HCT116 (cell line): ENCODE results near the gene HOXD3. TPM values are rescaled to one million over a fixed set of nuclear protein-coding genes. Genes with fewer than 3 reads are reported as not detected.

Experiments
- ATAC-seq: fragments of 200-7000 bp; cut with Tn5 transposase; 2 replicates; pipeline ENCODE4 v1.9.1; 2020; ENCODE audit warnings: mild to moderate bottlenecking, moderate library complexity
- BruUV-seq: library from RNA; stranded (reverse); fragments of 400-500 nt; replicated peaks from 2 replicates; lab custom pipeline; 2021; lab: Mats Ljungman, UMichigan
- CTCF ChIA-PET: fragments of 300-600 bp; sonication (Branson Sonifier 250); formaldehyde crosslinking; loops from one replicate; lab custom pipeline; 2021; ENCODE audit warnings: antibody characterized with exemption; lab: Charles Lee
- POLR2A ChIA-PET: fragments of 300-600, 350-600 bp; sonication (Branson Sonifier 250); formaldehyde crosslinking; loops from one replicate; lab custom pipeline; 2021; ENCODE audit warnings: antibody characterized with exemption; lab: Charles Lee
- RAD21 ChIA-PET, 2 experiments: fragments of 300-600 bp; sonication (Branson Sonifier 250); formaldehyde crosslinking; loops; one replicate each; lab custom pipeline; 2023; ENCODE audit warnings: low total read pairs in 2 of 2; ENCODE audit not compliant: uncharacterized antibody in 2 of 2, unreplicated experiment in 2 of 2, low non-redundant PET in 1 of 2; lab: Charles Lee
- DNase-seq: peaks from one replicate; pipeline ENCODE4 v3.0.0-alpha.2; 2010; ENCODE audit warnings: low read depth, low spot score
- H2AFZ ChIP-seq: fragments of 200-600 bp; shearing (Covaris generic), sonication (generic); 2 replicates; pipeline ENCODE4 v1.6.1; 2017; ENCODE audit warnings: low read depth, mixed run types, mixed read lengths, antibody characterized with exemption, low read length; ENCODE audit not compliant: poor library complexity, severe bottlenecking
- H3K27ac ChIP-seq: 2 replicates; pipeline ENCODE4 v1.5.1; 2012; ENCODE audit warnings: low read depth, low read length
- H3K27me3 ChIP-seq: fragments of 200-600 bp; sonication (generic); 2 replicates; pipeline ENCODE4 v1.6.1; 2016; ENCODE audit warnings: mixed run types, low read length, mixed read lengths; ENCODE audit not compliant: insufficient read depth
- H3K36me3 ChIP-seq, 2 experiments: fragments of 200-500 bp in 1 of 2; fragments of 200-600 bp in 1 of 2; sonication (Bioruptor generic) in 1 of 2; sonication (generic) in 1 of 2; 2 replicates each; pipeline versions ENCODE4 v1.5.1 to v1.6.1; 2014 to 2016; ENCODE audit warnings: low read length in 2 of 2, inconsistent platforms in 1 of 2, mixed read lengths in 1 of 2, mixed run types in 1 of 2; ENCODE audit not compliant: insufficient read depth in 2 of 2, control insufficient read depth in 1 of 2
- H3K4me1 ChIP-seq, 2 experiments: fragments of 200-600 bp in 1 of 2; sonication (generic) in 1 of 2; 2 replicates each; pipeline versions ENCODE4 v1.5.1 to v1.6.1; 2012 to 2017; ENCODE audit warnings: low read length in 2 of 2, inconsistent platforms in 1 of 2, mild to moderate bottlenecking in 1 of 2, mixed read lengths in 1 of 2, mixed run types in 1 of 2, moderate library complexity in 1 of 2; ENCODE audit not compliant: insufficient read depth in 2 of 2, control insufficient read depth in 1 of 2
- H3K4me2 ChIP-seq: fragments of 200-600 bp; sonication (generic); 2 replicates; pipeline ENCODE4 v1.6.1; 2017; ENCODE audit warnings: mixed run types, low read length, mixed read lengths
- H3K4me3 ChIP-seq, 2 experiments: fragments of 200-600 bp in 1 of 2; sonication (generic) in 1 of 2; replicated peaks in 1 of 2; 2 replicates each; pipeline ENCODE4 v1.5.1; 2011 to 2016; ENCODE audit warnings: low read length in 2 of 2, control low read depth in 1 of 2, low read depth in 1 of 2, mild to moderate bottlenecking in 1 of 2, mixed read lengths in 1 of 2, mixed run types in 1 of 2
- H3K79me2 ChIP-seq: fragments of 200-600 bp; sonication (generic); 2 replicates; pipeline ENCODE4 v1.6.1; 2017; ENCODE audit warnings: mild to moderate bottlenecking, mixed run types, low read length, moderate library complexity, mixed read lengths; ENCODE audit not compliant: insufficient read depth
- H3K9ac ChIP-seq: fragments of 200-600 bp; sonication (generic); 2 replicates; pipeline ENCODE4 v1.6.1; 2016; ENCODE audit warnings: low read length, mixed read lengths
- H3K9me2 ChIP-seq: fragments of 200-600 bp; sonication (generic), shearing (Covaris generic); 2 replicates; pipeline ENCODE4 v1.6.1; 2017; ENCODE audit warnings: mixed run types, mild to moderate bottlenecking, moderate library complexity; ENCODE audit not compliant: insufficient read depth
- H3K9me3 ChIP-seq, 2 experiments: fragments of 200-500 bp in 1 of 2; fragments of 200-600 bp in 1 of 2; sonication (Bioruptor generic) in 1 of 2; sonication (generic) in 1 of 2; 2 replicates each; pipeline ENCODE4 v1.6.1; 2014 to 2017; ENCODE audit warnings: low read length in 2 of 2, mixed read lengths in 2 of 2, inconsistent platforms in 1 of 2, low read depth in 1 of 2, mild to moderate bottlenecking in 1 of 2, mixed run types in 1 of 2, moderate library complexity in 1 of 2; ENCODE audit not compliant: control insufficient read depth in 1 of 2, insufficient read depth in 1 of 2
- H4K20me1 ChIP-seq: fragments of 200-600 bp; sonication (generic), shearing (Covaris generic); 2 replicates; pipeline ENCODE4 v1.6.1; 2017; ENCODE audit warnings: mixed run types, mild to moderate bottlenecking, moderate library complexity; ENCODE audit not compliant: insufficient read depth
- CBX3 ChIP-seq: IDR thresholded peaks from 2 replicates; pipeline ENCODE4 v1.6.1; 2012; ENCODE audit warnings: low read depth
- CEBPB ChIP-seq: IDR thresholded peaks from 2 replicates; pipeline ENCODE4 v1.6.1; 2012; ENCODE audit warnings: low read depth
- EGR1 ChIP-seq: IDR thresholded peaks from 2 replicates; pipeline ENCODE4 v1.6.1; 2012; ENCODE audit warnings: low read depth
- ELF1 ChIP-seq: IDR thresholded peaks from 2 replicates; pipeline ENCODE4 v1.6.1; 2012; ENCODE audit warnings: low read depth, borderline replicate concordance
- EZH2 ChIP-seq: fragments of 200-600 bp; sonication (generic); IDR thresholded peaks from 2 replicates; pipeline ENCODE4 v1.6.1; 2017; ENCODE audit warnings: antibody characterized with exemption, mixed run types
- EZH2phosphoT487 ChIP-seq: fragments of 200-600 bp; IDR thresholded peaks from 2 replicates; pipeline ENCODE4 v1.6.1; 2018; ENCODE audit warnings: antibody characterized with exemption, borderline replicate concordance
- POLR2A ChIP-seq: IDR thresholded peaks from 2 replicates; pipeline ENCODE4 v1.7.0; 2011; ENCODE audit warnings: borderline replicate concordance; ENCODE audit not compliant: insufficient read depth, insufficient read length; ENCODE audit errors: extremely low read depth
- RAD21 ChIP-seq: IDR thresholded peaks from 2 replicates; pipeline ENCODE4 v1.6.1; 2012; ENCODE audit warnings: low read depth, mild to moderate bottlenecking
- REST ChIP-seq: IDR thresholded peaks from 2 replicates; pipeline ENCODE4 v1.6.1; 2012; ENCODE audit warnings: low read depth
- SIN3A ChIP-seq: IDR thresholded peaks from 2 replicates; pipeline ENCODE4 v1.6.1; 2012; ENCODE audit warnings: low read depth
- SRF ChIP-seq: IDR thresholded peaks from 2 replicates; pipeline ENCODE4 v1.6.1; 2012; ENCODE audit warnings: low read depth
- TCF7L2 ChIP-seq: IDR thresholded peaks from 2 replicates; pipeline ENCODE4 v1.7.0; 2011; ENCODE audit warnings: borderline replicate concordance, inconsistent platforms; ENCODE audit not compliant: insufficient read depth, insufficient read length; ENCODE audit errors: extremely low read depth
- YY1 ChIP-seq: IDR thresholded peaks from 2 replicates; pipeline ENCODE4 v1.6.1; 2011; ENCODE audit warnings: low read length, low read depth, moderate library complexity, mild to moderate bottlenecking; ENCODE audit not compliant: insufficient replicate concordance; ENCODE audit errors: extremely low read depth
- intact Hi-C: fragments of 100-400 bp; cut with micrococcal nuclease; formaldehyde crosslinking; loops from 2 replicates; pipeline ENCODE4 v1.10.0; 2022
- total RNA-seq: library from RNA; stranded (reverse); gene quantifications from one replicate; pipeline ENCODE4 v1.2.1, GENCODE V29; 2021; ENCODE audit not compliant: unreplicated experiment
- TF ChIP-seq, protein P1 (sequence below), 3 experiments: fragments of 200-600 bp in 1 of 3; sonication (generic) in 1 of 3; IDR thresholded peaks in 2 of 3; conservative IDR thresholded peaks in 1 of 3; 2 replicates each; pipeline ENCODE4 v1.5.1; 2012 to 2017; ENCODE audit warnings: low read depth in 2 of 3, low read length in 2 of 3, antibody characterized with exemption in 1 of 3, borderline replicate concordance in 1 of 3, control low read depth in 1 of 3, mild to moderate bottlenecking in 1 of 3, mixed read lengths in 1 of 3, mixed run types in 1 of 3, moderate library complexity in 1 of 3; ENCODE audit not compliant: insufficient read depth in 1 of 3
- TF ChIP-seq, protein P2 (sequence below): IDR thresholded peaks from 2 replicates; pipeline ENCODE4 v1.6.1; 2012
- TF ChIP-seq, protein P3 (sequence below): IDR thresholded peaks from 2 replicates; pipeline ENCODE4 v1.6.1; 2012
- TF ChIP-seq, protein P4 (sequence below): IDR thresholded peaks from 2 replicates; pipeline ENCODE4 v1.6.1; 2011; ENCODE audit warnings: mild to moderate bottlenecking, low read length, moderate library complexity; ENCODE audit not compliant: insufficient replicate concordance; ENCODE audit errors: extremely low read depth

Gene HOXD3
- total RNA-seq, 1 experiment from 2014 or later = 1.4 TPM

DNA sequence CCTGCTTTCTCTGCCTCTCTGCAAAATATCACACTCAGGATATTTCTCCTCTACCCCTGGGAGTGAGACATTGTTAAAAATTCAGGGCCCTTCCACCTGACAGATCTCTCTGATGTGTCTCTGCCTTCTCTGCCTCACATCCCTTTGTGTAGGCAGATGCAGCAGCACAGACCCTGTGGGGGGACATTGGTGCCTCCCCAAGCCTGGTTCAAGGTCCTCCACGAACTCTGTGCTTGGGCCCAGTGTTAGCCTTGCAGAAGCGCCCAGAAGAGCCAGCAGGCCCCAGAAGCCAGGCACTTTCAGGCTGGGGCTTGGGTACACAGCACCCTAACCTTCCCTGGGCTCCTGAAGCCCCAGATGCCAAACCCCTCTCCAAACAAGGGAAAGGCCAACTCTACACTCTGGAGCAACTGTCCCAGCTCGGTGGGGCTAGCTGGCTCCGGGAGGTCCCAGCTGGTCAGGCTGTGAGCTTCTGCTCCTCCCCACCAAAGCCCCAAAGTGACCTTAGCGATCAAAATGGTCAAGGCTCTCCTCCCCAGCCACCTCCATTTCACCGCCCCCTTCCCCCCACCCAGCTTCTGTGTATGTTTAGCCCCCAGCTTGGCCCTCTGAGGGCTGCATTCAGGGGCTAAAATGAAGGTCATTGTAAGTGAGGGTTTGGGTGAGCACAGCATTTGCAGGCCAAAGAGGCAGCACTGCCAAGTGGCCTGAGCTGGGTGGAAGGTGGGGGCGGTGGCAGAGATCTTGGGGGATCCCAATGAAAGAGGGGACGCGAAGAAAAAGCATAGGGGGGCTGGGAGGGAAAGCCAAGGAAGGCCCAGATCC, 31.9 kb upstream of the HOXD3 start:
- no TSS peak for BruUV-seq

More for the DNA sequence above, 31.9 kb upstream of the HOXD3 start:
- ATAC-seq = no peak
- Histone ChIP-seq H3K4me3 (no peak overlapping the region), H3K27me3 (no peaks in the 10 kb centered on the region), H3K36me3 (no peaks in the 10 kb centered on the region), H3K79me2 (no peaks in the 10 kb centered on the region), H4K20me1 (no peaks in the 10 kb centered on the region), H3K9ac (no peak overlapping the region), H2AFZ (no peak overlapping the region), H3K9me2 (no peaks in the 10 kb centered on the region), H3K9me3 (no peaks in the 10 kb centered on the region), H3K27ac (no peak overlapping the region), H3K4me1 (peaks cover 0 to 8% of the 10 kb centered on the region in 2 experiments; a peak in 2 of 4 replicates), H3K4me2 (no peak overlapping the region)
- ChIA-PET POLR2A (no interaction called here), RAD21 (no interaction called here), CTCF (interaction anchor here (1.0 to 3.9 kb wide), 4 partner anchors 15 to 1024 kb away, joined by 4 to 31 read pairs (median 17); no protein-coding TSS in a partner anchor)
- no peak for DNase-seq
- no peak for TF ChIP-seq TCF7L2
- TF ChIP-seq, protein P1, sequence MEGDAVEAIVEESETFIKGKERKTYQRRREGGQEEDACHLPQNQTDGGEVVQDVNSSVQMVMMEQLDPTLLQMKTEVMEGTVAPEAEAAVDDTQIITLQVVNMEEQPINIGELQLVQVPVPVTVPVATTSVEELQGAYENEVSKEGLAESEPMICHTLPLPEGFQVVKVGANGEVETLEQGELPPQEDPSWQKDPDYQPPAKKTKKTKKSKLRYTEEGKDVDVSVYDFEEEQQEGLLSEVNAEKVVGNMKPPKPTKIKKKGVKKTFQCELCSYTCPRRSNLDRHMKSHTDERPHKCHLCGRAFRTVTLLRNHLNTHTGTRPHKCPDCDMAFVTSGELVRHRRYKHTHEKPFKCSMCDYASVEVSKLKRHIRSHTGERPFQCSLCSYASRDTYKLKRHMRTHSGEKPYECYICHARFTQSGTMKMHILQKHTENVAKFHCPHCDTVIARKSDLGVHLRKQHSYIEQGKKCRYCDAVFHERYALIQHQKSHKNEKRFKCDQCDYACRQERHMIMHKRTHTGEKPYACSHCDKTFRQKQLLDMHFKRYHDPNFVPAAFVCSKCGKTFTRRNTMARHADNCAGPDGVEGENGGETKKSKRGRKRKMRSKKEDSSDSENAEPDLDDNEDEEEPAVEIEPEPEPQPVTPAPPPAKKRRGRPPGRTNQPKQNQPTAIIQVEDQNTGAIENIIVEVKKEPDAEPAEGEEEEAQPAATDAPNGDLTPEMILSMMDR (IDR thresholded peaks at IDR 0.05 in 2 of 3, conservative IDR thresholded peaks at IDR 0.05 in 1 of 3; ENCODE audit: borderline replicate concordance in 1 of 3, insufficient read depth in 1 of 3, low read depth in 2 of 3, low read length in 2 of 3) = no peak
- no peak for TF ChIP-seq RAD21
- no peak for TF ChIP-seq SIN3A
- TF ChIP-seq REST = no peak
- TF ChIP-seq, protein P2, sequence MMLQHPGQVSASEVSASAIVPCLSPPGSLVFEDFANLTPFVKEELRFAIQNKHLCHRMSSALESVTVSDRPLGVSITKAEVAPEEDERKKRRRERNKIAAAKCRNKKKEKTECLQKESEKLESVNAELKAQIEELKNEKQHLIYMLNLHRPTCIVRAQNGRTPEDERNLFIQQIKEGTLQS = no peak
- no peak for TF ChIP-seq SRF
- TF ChIP-seq CEBPB = no peak
- no peak for TF ChIP-seq YY1
- no peak for TF ChIP-seq POLR2A
- TF ChIP-seq EZH2 = no peak
- no peak for TF ChIP-seq CBX3
- TF ChIP-seq EZH2phosphoT487 = no peak
- no peak for TF ChIP-seq EGR1
- TF ChIP-seq, protein P3, sequence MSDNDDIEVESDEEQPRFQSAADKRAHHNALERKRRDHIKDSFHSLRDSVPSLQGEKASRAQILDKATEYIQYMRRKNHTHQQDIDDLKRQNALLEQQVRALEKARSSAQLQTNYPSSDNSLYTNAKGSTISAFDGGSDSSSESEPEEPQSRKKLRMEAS = no peak
- TF ChIP-seq ELF1 = no peak
- TF ChIP-seq, protein P4, sequence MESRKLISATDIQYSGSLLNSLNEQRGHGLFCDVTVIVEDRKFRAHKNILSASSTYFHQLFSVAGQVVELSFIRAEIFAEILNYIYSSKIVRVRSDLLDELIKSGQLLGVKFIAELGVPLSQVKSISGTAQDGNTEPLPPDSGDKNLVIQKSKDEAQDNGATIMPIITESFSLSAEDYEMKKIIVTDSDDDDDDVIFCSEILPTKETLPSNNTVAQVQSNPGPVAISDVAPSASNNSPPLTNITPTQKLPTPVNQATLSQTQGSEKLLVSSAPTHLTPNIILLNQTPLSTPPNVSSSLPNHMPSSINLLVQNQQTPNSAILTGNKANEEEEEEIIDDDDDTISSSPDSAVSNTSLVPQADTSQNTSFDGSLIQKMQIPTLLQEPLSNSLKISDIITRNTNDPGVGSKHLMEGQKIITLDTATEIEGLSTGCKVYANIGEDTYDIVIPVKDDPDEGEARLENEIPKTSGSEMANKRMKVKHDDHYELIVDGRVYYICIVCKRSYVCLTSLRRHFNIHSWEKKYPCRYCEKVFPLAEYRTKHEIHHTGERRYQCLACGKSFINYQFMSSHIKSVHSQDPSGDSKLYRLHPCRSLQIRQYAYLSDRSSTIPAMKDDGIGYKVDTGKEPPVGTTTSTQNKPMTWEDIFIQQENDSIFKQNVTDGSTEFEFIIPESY = no peak
- intact Hi-C loops = loop anchor here (5.0 kb wide), 3 partner anchors 707 to 1632 kb away; no protein-coding TSS in a partner anchor
